GM21786 (cell line): ENCODE measurements around the gene PGK1.

Source experiments
- ATAC-seq: cut with Tn5 transposase; IDR thresholded peaks from one replicate; pipeline ENCODE4 v1.9.1; 2021; ENCODE audit not compliant: unreplicated experiment

The PGK1 gene

GRCh38 chrX:78165425-78165824, 61.4 kb downstream of the PGK1 start:
- ATAC-seq, result no peak

GRCh38 chrX:78168065-78168464, 64.0 kb downstream of the PGK1 start:
- ATAC-seq, result no peak
